OCI-LY3 (cell line): ENCODE results near the gene OR4K17.
"Not testable (repeated sequence)": the region's sequence is repeated elsewhere in the genome, so short reads cannot be mapped to it uniquely, and the experiment has no call there.

ENCODE experiments used
- EZH2phosphoT487 ChIP-seq: fragments of 200-600 bp; shearing (Covaris generic); IDR thresholded peaks from 2 replicates; pipeline ENCODE4 v1.6.1; 2018; ENCODE audit warnings: antibody characterized with exemption, mixed run types, low read depth
- TF ChIP-seq, protein P1 (sequence below): fragments of 200-600, 300-600 bp; sonication (generic); IDR thresholded peaks from 2 replicates; pipeline ENCODE4 v1.5.1; 2014; ENCODE audit warnings: antibody characterized with exemption, low read length, low read depth

DNA sequence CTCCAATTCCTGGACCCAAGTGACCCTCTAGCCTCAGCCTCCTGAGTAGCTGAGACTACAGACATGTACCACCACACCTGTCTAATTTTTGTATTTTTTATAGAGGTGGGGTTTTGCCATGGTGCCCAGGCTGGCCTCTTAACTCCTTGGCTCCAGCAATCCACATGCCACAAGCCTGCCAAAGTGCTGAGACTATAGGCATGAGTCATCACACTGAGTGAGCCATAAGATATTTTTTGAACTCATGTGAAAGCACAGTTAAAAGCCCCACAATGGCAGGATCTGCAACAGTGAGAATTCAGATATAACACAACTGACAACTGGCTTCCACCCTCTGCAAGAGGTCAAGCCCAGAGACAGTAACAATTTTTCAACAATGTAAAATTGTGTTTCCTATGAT lies 59.3 kb downstream of the OR4K17 start:
- TF ChIP-seq, protein P1, sequence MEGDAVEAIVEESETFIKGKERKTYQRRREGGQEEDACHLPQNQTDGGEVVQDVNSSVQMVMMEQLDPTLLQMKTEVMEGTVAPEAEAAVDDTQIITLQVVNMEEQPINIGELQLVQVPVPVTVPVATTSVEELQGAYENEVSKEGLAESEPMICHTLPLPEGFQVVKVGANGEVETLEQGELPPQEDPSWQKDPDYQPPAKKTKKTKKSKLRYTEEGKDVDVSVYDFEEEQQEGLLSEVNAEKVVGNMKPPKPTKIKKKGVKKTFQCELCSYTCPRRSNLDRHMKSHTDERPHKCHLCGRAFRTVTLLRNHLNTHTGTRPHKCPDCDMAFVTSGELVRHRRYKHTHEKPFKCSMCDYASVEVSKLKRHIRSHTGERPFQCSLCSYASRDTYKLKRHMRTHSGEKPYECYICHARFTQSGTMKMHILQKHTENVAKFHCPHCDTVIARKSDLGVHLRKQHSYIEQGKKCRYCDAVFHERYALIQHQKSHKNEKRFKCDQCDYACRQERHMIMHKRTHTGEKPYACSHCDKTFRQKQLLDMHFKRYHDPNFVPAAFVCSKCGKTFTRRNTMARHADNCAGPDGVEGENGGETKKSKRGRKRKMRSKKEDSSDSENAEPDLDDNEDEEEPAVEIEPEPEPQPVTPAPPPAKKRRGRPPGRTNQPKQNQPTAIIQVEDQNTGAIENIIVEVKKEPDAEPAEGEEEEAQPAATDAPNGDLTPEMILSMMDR, result not testable (repeated sequence)
- TF ChIP-seq EZH2phosphoT487, result not testable (repeated sequence)
